VCaP (cell line): ENCODE results near the gene KCTD6.
A peak's percentile ranks its signal among the peaks of the same experiment; 100 is the strongest.

Experiments used
- H3K27ac ChIP-seq: fragments of 450-650 bp; 2 replicates; pipeline ENCODE4 v1.5.1; 2017
- CTCF ChIP-seq: fragments of 450-650 bp; conservative IDR thresholded peaks from 2 replicates; pipeline ENCODE4 v1.5.1; 2017; ENCODE audit warnings: mild to moderate bottlenecking, moderate library complexity

Gene KCTD6

GRCh38 chr3:58466899-58467563 lies 24.9 kb upstream of the KCTD6 start:
- H3K27ac ChIP-seq, result no peak overlapping the region
- TF ChIP-seq CTCF, result no peak

- TF ChIP-seq CTCF, result no peak
- no peak overlapping the region for H3K27ac ChIP-seq
These were observed 22.8 kb upstream of the KCTD6 start for GRCh38 chr3:58469096-58469495.

- no peak for TF ChIP-seq CTCF
- peak overlapping the region; percentile 78 for H3K27ac ChIP-seq
These were observed 21.4 kb upstream of the KCTD6 start for GRCh38 chr3:58470363-58471024.

GRCh38 chr3:58471025-58471887 lies 20.6 kb upstream of the KCTD6 start:
- peak overlapping the region; percentile 78 for H3K27ac ChIP-seq
- TF ChIP-seq CTCF, result no peak

GRCh38 chr3:58473275-58473674 lies 18.6 kb upstream of the KCTD6 start:
- TF ChIP-seq CTCF, result no peak
- H3K27ac ChIP-seq, result no peak overlapping the region

GRCh38 chr3:58474348-58474911 lies 17.5 kb upstream of the KCTD6 start:
- H3K27ac ChIP-seq, result no peak overlapping the region
- no peak for TF ChIP-seq CTCF

GRCh38 chr3:58474967-58475578 lies 16.8 kb upstream of the KCTD6 start:
- TF ChIP-seq CTCF, result no peak
- no peak overlapping the region for H3K27ac ChIP-seq
